OCI-LY3 (cell line): Measurements from ENCODE around the gene HEG1.

ENCODE experiments used
- H2AFZ ChIP-seq: fragments of 200-600, 300-600 bp; shearing (Covaris generic); 2 replicates; pipeline ENCODE4 v1.6.0; 2014; ENCODE audit warnings: antibody characterized with exemption, low read depth, low read length
- H3K27ac ChIP-seq: fragments of 200-600, 300-600 bp; sonication (generic); 2 replicates; pipeline ENCODE4 v1.5.1; 2014; ENCODE audit warnings: mild to moderate bottlenecking, low read length, moderate library complexity, mixed read lengths
- H3K27me3 ChIP-seq: fragments of 200-600, 300-600 bp; sonication (generic); 2 replicates; pipeline ENCODE4 v1.6.1; 2014; ENCODE audit warnings: low read depth, low read length, mixed read lengths
- H3K36me3 ChIP-seq: fragments of 200-600, 300-600 bp; sonication (generic); replicated peaks from 2 replicates; pipeline ENCODE3; 2014; ENCODE audit warnings: low read depth, low read length, mixed read lengths
- H3K4me1 ChIP-seq: fragments of 300-600, 200-600 bp; sonication (generic); 2 replicates; pipeline ENCODE4 v1.6.1; 2014; ENCODE audit warnings: low read length, mixed read lengths
- H3K4me2 ChIP-seq: fragments of 200-600, 300-600 bp; sonication (generic); 2 replicates; pipeline ENCODE4 v1.6.1; 2014; ENCODE audit warnings: low read length, mixed read lengths
- H3K4me3 ChIP-seq: fragments of 300-600, 200-600 bp; sonication (generic); 2 replicates; pipeline ENCODE4 v1.5.1; 2014; ENCODE audit warnings: antibody characterized with exemption, mild to moderate bottlenecking, low read length, moderate library complexity
- H3K79me2 ChIP-seq: fragments of 300-600, 200-600 bp; shearing (Covaris generic); 2 replicates; pipeline ENCODE4 v1.6.1; 2014; ENCODE audit warnings: mild to moderate bottlenecking, low read length, mixed read lengths
- H3K9ac ChIP-seq: fragments of 300-600, 200-600 bp; shearing (Covaris generic); 2 replicates; pipeline ENCODE4 v1.6.0; 2014; ENCODE audit warnings: mild to moderate bottlenecking, low read length, moderate library complexity
- H3K9me3 ChIP-seq: fragments of 200-600, 300-600 bp; shearing (Covaris generic); 2 replicates; pipeline ENCODE4 v1.6.1; 2014; ENCODE audit warnings: low read length, mixed read lengths; ENCODE audit not compliant: insufficient read depth
- H4K20me1 ChIP-seq: fragments of 200-600, 300-600 bp; sonication (generic); 2 replicates; pipeline ENCODE4 v1.6.1; 2016; ENCODE audit warnings: low read length, mixed read lengths; ENCODE audit not compliant: insufficient read depth
- EZH2phosphoT487 ChIP-seq: fragments of 200-600 bp; shearing (Covaris generic); IDR thresholded peaks from 2 replicates; pipeline ENCODE4 v1.6.1; 2018; ENCODE audit warnings: antibody characterized with exemption, mixed run types, low read depth
- TF ChIP-seq, protein P1 (sequence below): fragments of 200-600, 300-600 bp; sonication (generic); IDR thresholded peaks from 2 replicates; pipeline ENCODE4 v1.5.1; 2014; ENCODE audit warnings: antibody characterized with exemption, low read length, low read depth

Gene HEG1

DNA sequence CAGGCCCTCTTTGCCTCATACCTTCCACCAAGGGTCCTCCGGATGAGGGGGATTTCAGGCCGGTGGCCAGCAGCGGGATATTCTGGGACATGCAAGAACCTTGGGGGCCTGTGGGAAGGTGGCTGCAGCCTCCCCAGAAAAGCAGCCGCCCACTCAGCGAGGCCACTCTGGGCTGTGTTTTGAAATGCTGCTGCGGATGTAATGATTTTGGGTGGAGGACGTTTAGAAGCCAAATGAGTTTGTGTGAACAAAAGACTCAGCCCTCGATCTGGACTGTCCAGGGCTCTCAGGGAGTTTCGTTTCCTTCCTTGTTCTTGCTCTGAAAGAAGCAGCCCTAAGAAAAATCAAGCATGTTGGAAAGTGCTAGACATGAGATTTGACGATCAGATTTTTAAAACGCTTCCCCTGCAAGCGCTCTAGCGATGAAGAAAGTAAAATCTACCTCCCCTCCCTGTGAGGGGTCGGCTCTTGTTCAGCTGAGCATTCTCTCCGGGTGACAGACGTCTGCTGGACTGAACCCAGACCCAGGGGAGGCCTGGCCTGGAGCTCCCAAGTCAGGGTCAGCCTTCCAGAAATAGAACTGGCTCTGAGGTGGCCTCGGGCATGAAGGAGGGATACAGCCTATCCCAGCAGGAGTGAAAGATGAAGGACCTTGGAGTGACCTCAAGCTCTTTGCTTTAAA is 12.9 kb downstream of the HEG1 start:
- H2AFZ ChIP-seq: no peak overlapping the region
- H3K27me3 ChIP-seq: peaks cover 63% of the 10 kb centered on the region
- H3K4me1 ChIP-seq: no peaks in the 10 kb centered on the region
- no peak overlapping the region for H3K27ac ChIP-seq
- H4K20me1 ChIP-seq: no peaks in the 10 kb centered on the region
- no peaks in the 10 kb centered on the region for H3K9me3 ChIP-seq
- TF ChIP-seq EZH2phosphoT487: no peak
- TF ChIP-seq, protein P1, sequence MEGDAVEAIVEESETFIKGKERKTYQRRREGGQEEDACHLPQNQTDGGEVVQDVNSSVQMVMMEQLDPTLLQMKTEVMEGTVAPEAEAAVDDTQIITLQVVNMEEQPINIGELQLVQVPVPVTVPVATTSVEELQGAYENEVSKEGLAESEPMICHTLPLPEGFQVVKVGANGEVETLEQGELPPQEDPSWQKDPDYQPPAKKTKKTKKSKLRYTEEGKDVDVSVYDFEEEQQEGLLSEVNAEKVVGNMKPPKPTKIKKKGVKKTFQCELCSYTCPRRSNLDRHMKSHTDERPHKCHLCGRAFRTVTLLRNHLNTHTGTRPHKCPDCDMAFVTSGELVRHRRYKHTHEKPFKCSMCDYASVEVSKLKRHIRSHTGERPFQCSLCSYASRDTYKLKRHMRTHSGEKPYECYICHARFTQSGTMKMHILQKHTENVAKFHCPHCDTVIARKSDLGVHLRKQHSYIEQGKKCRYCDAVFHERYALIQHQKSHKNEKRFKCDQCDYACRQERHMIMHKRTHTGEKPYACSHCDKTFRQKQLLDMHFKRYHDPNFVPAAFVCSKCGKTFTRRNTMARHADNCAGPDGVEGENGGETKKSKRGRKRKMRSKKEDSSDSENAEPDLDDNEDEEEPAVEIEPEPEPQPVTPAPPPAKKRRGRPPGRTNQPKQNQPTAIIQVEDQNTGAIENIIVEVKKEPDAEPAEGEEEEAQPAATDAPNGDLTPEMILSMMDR: no peak
- H3K9ac ChIP-seq: no peak overlapping the region
- H3K4me2 ChIP-seq: no peak overlapping the region
- H3K79me2 ChIP-seq: no peaks in the 10 kb centered on the region
- no peaks in the 10 kb centered on the region for H3K36me3 ChIP-seq
- H3K4me3 ChIP-seq: no peak overlapping the region

DNA sequence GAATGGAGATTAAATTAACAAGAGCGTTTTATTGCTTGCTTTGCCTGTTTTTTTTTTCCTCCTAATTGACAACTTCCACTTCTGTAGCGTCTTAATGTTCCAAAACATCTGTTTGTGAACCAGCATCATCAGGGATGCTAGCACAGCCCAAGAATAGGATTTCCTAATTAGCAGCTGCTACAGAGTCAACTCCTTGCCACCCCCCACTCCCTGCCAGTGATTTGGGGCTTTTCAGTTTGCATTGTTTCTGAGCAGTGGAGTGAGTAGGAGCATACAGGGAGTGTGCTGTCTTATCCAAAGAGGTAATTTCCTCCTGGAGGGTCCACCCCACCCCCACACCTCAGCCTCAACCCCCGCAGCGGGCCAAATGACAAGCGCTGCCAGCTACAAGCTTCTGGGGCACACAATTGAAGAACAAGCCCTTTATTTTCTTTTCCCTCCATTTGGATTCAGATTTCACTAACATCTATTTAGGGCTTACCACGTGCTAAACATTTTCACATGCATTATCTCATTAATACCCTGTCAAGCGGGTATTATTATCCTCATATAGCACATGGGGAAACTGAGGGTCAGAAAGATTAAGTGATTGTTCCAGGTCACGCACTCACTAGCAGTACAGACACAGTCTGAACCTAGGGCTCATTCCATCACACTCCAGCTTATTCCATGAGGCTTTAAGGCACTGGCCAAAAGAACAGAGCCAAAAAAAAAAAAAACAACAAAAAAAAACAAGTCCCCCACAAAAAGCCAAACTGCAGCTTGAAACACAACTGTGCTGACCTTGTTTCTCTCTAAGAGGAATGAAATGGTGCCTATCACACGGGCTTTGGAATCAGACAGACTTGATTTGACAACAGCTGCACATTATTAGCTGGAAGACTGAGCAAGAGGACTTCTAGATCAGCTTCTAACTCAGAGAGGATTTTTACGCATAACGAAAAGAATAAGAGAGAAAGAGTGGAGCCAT is 16.4 kb downstream of the HEG1 start:
- TF ChIP-seq, protein P1: no peak
- TF ChIP-seq EZH2phosphoT487: no peak
- no peak overlapping the region for H3K4me2 ChIP-seq
- peaks cover 17% of the 10 kb centered on the region for H3K9me3 ChIP-seq
- no peaks in the 10 kb centered on the region for H4K20me1 ChIP-seq
- peaks cover 42% of the 10 kb centered on the region for H3K27me3 ChIP-seq
- H3K4me1 ChIP-seq: peaks cover 4% of the 10 kb centered on the region
- H3K79me2 ChIP-seq: no peaks in the 10 kb centered on the region
- H3K9ac ChIP-seq: no peak overlapping the region
- no peak overlapping the region for H3K4me3 ChIP-seq
- H3K36me3 ChIP-seq: peaks cover 8% of the 10 kb centered on the region
- no peak overlapping the region for H3K27ac ChIP-seq
- no peak overlapping the region for H2AFZ ChIP-seq

DNA sequence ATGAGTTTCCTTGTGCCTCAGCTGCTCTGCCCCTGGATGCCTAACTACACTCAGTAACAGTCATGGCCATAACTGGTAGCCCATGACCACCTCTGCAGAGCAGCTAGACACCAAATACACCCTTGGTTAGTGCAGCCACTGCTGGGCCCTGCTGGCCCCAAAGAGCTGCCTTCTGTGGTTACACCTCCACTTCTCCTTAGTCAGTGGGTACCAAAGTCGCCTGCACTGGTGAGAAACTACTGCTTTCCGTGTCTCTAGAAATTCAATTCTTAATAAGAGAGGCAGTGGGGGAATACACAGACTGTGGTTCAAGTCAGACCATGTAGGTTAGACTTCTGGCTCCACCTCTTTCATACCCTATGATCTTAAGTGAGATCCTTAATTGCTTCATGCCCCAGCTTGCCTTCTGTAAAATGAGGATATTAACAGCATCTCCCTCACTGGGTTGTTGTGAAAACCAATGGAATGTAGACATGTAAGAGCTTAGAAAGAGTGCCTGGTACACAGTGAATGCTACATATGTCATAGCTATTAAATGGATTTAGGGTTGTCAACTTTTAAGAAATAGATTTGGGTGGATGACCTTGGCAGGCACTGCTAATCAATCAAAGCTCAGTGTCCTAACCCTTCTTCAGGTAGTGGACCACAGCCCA is 18.2 kb downstream of the HEG1 start:
- Histone ChIP-seq H2AFZ (no peak overlapping the region), H3K27me3 (peaks cover 36% of the 10 kb centered on the region), H3K9me3 (peaks cover 22% of the 10 kb centered on the region), H3K9ac (no peak overlapping the region), H3K4me3 (no peak overlapping the region), H4K20me1 (no peaks in the 10 kb centered on the region), H3K36me3 (peaks cover 8% of the 10 kb centered on the region), H3K4me2 (no peak overlapping the region), H3K27ac (no peak overlapping the region), H3K79me2 (no peaks in the 10 kb centered on the region), H3K4me1 (peaks cover 4% of the 10 kb centered on the region)
- TF ChIP-seq, protein P1: no peak
- TF ChIP-seq EZH2phosphoT487: no peak

DNA sequence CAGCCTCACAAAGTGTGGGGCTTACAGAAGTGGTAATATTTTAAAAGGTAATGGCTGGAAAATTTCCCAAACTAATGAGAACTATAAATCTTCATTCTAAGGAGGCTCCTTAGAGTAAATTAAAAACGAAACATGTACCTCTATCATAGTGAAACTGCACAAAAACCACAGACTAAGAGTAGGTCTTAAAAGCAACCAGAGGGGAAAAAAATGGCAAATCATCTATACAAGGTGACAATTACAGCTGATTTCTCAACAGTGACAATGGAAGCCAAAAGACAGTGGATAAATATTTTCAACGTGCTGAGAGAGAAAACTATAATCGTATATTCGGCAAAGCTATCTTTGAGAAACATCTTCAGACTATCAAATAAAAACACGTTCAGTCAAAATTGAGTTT is 20.6 kb downstream of the HEG1 start:
- H3K27me3 ChIP-seq: peaks cover 27% of the 10 kb centered on the region
- H3K9ac ChIP-seq: no peak overlapping the region
- peaks cover 4% of the 10 kb centered on the region for H3K4me1 ChIP-seq
- no peak overlapping the region for H3K27ac ChIP-seq
- no peak overlapping the region for H2AFZ ChIP-seq
- no peak overlapping the region for H3K4me3 ChIP-seq
- TF ChIP-seq EZH2phosphoT487: no peak
- TF ChIP-seq, protein P1: no peak
- peaks cover 8% of the 10 kb centered on the region for H3K36me3 ChIP-seq
- no peaks in the 10 kb centered on the region for H4K20me1 ChIP-seq
- peaks cover 22% of the 10 kb centered on the region for H3K9me3 ChIP-seq
- H3K4me2 ChIP-seq: no peak overlapping the region
- H3K79me2 ChIP-seq: no peaks in the 10 kb centered on the region
